ENCODE data around the gene FARSA.

DNA sequence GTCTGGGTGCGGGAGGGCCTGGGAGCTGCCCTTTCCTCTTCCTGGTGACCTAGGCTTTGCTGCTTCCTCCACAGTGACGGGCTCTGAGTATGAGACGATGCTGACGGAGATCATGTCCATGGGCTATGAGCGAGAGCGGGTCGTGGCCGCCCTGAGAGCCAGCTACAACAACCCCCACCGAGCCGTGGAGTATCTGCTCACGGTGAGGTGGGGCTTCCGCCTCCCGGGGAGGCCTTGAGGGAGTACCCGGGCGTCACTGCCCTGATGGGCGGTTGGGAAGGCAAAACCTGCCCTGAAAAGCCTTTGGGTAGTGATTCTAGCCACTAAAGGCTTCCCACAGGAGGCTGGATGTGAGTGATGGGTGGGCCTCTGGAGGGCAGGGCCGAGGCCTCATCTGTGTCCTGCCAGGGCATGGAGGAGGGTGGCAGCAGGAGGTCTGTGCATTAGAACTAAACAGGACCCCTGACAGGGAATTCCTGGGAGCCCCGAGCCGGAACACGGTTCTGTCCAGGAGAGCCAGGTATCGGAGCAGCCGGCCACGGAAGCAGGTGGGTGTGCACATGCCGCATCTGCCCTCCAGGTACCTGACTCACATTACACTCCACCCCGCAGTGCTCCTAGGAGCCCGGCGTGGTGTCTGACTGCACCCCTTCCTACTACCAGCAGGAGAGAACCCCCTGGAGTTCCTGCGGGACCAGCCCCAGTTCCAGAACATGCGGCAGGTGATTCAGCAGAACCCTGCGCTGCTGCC is 15.3 kb upstream of the FARSA start:
- TF ChIP-seq, protein P1, sequence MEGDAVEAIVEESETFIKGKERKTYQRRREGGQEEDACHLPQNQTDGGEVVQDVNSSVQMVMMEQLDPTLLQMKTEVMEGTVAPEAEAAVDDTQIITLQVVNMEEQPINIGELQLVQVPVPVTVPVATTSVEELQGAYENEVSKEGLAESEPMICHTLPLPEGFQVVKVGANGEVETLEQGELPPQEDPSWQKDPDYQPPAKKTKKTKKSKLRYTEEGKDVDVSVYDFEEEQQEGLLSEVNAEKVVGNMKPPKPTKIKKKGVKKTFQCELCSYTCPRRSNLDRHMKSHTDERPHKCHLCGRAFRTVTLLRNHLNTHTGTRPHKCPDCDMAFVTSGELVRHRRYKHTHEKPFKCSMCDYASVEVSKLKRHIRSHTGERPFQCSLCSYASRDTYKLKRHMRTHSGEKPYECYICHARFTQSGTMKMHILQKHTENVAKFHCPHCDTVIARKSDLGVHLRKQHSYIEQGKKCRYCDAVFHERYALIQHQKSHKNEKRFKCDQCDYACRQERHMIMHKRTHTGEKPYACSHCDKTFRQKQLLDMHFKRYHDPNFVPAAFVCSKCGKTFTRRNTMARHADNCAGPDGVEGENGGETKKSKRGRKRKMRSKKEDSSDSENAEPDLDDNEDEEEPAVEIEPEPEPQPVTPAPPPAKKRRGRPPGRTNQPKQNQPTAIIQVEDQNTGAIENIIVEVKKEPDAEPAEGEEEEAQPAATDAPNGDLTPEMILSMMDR (IDR thresholded peaks at IDR 0.05): no peak
- no peak for TF ChIP-seq POLR2A (IDR thresholded peaks at IDR 0.05)

Data from body of pancreas (tissue), 4 donors.